Measurements from ENCODE around the gene OSBPL6.

DNA sequence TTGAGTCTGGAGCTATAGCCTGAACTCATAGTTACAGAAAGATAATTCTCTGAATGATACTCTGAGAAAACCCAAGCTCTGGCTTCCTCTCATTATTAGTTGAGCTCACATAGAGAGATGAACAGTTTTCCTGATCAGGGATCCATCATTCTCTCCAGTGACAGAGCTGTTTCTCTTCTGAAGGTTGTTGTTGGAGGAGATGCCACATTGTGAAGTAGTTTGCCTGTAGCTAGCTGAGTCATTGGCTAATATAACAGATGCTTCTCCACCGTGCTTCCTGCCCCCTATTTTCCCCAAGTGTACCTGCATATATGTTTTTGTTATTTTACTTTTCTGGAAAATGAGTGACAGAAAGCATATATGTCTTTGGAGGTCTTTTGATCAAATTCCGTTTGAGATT, 64.6 kb downstream of the OSBPL6 start:
- TF ChIP-seq GATA2 (IDR thresholded peaks at IDR 0.05; ENCODE audit: low read depth, low read length) (no peak), GATA3 (IDR thresholded peaks at IDR 0.05; ENCODE audit: low read depth, low read length) (no peak)

All from SH-SY5Y (cell line).